ENCODE results near the gene LIAS. TPM values are rescaled to one million over a fixed set of nuclear protein-coding genes. Genes with fewer than 3 reads are reported as not detected.
A peak's percentile ranks its signal among the peaks of the same experiment; 100 is the strongest.

LIAS gene
- total RNA-seq, 4 donors from 2014 or later = 2.6 to 27.3 (median 13.0) TPM

DNA sequence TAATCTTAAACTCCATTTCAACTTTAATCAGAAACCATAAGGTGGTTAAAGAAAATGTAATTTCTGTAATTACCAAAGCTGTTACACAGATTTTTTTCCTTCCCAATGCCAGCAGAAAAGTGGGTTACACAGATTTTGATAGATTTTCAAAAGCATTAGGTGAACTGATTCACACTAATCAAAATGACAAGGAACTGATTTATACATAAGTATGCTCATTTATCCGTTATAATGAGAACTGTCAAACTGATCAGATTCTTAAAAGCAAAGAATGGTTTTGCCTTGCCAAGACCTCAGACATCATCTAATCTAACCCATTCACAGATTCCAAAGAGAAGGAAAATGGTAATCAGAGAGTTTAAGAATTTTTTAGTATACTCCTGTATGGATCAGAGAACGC lies 63.2 kb downstream of the LIAS start:
- Histone ChIP-seq H3K4me3 (no peak overlapping the region), H3K27me3 (no peaks in the 10 kb centered on the region), H3K4me1 (peaks cover 0 to 44% (median 10%) of the 10 kb centered on the region in 4 donors), H3K36me3 (peaks cover 0 to 17% (median 5%) of the 10 kb centered on the region in 4 donors), H3K27ac (peak overlapping the region in 2 of 4 donors; percentile 38 to 55), H3K9me3 (no peaks in the 10 kb centered on the region)
- no peak for TF ChIP-seq POLR2A (IDR thresholded peaks at IDR 0.05)
- TF ChIP-seq, protein P1, sequence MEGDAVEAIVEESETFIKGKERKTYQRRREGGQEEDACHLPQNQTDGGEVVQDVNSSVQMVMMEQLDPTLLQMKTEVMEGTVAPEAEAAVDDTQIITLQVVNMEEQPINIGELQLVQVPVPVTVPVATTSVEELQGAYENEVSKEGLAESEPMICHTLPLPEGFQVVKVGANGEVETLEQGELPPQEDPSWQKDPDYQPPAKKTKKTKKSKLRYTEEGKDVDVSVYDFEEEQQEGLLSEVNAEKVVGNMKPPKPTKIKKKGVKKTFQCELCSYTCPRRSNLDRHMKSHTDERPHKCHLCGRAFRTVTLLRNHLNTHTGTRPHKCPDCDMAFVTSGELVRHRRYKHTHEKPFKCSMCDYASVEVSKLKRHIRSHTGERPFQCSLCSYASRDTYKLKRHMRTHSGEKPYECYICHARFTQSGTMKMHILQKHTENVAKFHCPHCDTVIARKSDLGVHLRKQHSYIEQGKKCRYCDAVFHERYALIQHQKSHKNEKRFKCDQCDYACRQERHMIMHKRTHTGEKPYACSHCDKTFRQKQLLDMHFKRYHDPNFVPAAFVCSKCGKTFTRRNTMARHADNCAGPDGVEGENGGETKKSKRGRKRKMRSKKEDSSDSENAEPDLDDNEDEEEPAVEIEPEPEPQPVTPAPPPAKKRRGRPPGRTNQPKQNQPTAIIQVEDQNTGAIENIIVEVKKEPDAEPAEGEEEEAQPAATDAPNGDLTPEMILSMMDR (IDR thresholded peaks at IDR 0.05) = no peak
- no peak for TF ChIP-seq POLR2AphosphoS5 (IDR thresholded peaks at IDR 0.05)
- no peak for TF ChIP-seq EP300 (IDR thresholded peaks at IDR 0.05; ENCODE audit: low read depth)
- in situ Hi-C loops (cut with MboI; ENCODE audit: low pct_ligation_motif_present in 1 of 4, low pct_unique_long_range_greater_than_20kb in 1 of 4, low sequenced_read_pairs in 3 of 4) = no loop called here
- WGBS, 2 donors (ENCODE audit: low coverage in 1 of 2) = 46 to 87% methylated on average over 2 of the region's 2 CpGs
- intact Hi-C loops (cut with DNase I; ENCODE audit: low total_unique reads) = no loop called here
- DNase-seq = no peak

DNA sequence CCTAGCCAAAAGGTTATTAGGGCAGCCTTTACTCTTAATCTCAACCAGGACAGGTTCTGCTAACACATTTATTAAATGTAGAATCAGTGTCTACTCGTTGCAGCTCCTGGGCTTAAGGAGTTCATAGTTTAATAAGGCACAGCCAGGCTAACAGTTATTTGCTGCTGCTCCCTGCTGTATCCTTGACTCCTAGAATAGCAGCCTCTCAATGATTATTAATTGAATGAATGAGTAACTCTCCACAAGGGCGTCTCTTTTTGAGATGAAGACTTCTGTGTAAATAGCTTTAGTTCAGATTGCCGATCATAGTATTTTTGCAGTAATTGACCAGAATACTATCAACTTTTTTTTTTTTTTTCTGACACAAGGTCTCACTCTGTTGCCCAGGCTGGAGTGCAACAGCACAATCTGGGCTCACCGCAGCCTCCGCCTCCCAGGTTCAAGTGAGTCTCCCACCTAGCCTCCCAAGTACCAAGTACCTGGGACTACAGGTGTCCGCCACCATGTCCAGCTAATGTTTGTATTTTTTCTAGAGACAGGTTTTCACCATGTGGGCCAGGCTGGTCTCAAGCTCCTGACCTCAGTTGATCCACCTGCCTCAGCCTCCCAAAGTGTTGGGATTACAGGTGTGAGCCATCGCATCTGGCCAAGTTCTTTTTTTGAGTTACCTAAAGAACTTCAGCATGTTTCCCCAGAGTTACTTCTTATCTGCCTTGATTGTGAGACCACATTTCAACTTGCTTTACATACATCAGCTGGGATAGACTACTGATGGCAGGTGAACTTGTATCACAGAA lies 65.5 kb downstream of the LIAS start:
- in situ Hi-C loops (cut with MboI; ENCODE audit: low pct_ligation_motif_present in 1 of 4, low pct_unique_long_range_greater_than_20kb in 1 of 4, low sequenced_read_pairs in 3 of 4) = no loop called here
- Histone ChIP-seq H3K9me3 (no peaks in the 10 kb centered on the region), H3K36me3 (peaks cover 0 to 16% (median 5%) of the 10 kb centered on the region in 4 donors), H3K4me1 (peaks cover 7 to 51% (median 24%) of the 10 kb centered on the region in 4 donors), H3K27me3 (no peaks in the 10 kb centered on the region), H3K4me3 (peak overlapping the region in 3 of 4 donors; percentile 85 to 94 (median 86)), H3K27ac (peak overlapping the region in 2 of 4 donors; percentile 29 to 33)
- intact Hi-C loops (cut with DNase I; ENCODE audit: low total_unique reads) = no loop called here
- TF ChIP-seq, protein P1 (IDR thresholded peaks at IDR 0.05) = no peak
- TF ChIP-seq EP300 (IDR thresholded peaks at IDR 0.05; ENCODE audit: low read depth) = no peak
- TF ChIP-seq POLR2AphosphoS5 (IDR thresholded peaks at IDR 0.05) = no peak
- TF ChIP-seq POLR2A (IDR thresholded peaks at IDR 0.05) = no peak
- 71 to 86% methylated on average over 4 to 7 of the region's 7 CpGs for WGBS, 2 donors (ENCODE audit: low coverage in 1 of 2)
- DNase-seq = no peak

DNA sequence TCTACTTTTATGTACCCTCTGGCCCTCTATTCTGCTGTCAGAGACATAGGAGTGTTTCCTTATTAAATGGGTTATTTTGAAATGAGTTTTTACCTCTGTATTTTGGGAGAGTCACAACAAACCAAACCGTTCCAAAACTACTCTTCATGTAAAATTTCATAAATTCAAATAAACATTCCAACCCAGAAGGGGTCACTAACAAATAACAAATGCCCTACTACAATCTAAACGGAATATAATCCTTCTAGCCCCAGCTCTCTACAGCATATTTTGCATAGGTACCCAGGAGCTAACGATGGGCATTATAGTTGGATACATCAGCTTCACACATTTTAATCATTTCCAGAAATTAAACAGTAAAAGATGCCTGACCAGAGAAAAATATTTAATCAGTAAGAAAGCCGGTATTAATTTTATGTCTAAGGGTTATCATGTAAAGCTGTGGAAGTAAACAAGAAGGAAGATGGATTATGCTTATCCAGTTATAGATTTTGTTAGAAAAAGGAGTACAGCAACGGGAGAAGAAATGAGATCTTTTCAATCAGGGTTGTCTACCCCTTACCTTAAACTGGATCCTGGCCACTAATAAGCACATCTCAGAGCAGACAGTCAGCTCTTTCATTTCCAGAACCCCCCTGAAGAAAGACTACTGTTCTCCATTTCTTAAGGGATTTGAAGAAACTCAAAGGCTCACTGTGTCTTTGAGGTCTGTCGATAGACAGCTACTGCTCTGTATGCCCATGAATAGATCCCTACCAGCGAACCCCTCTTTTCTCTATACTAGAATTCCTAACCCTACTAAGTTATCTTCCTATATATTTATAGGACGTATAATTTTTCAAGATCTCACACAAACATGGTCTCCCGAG lies 67.2 kb downstream of the LIAS start:
- no peaks in the 10 kb centered on the region for H3K9me3 ChIP-seq
- TF ChIP-seq POLR2A (IDR thresholded peaks at IDR 0.05) (no peak), POLR2AphosphoS5 (IDR thresholded peaks at IDR 0.05) (no peak), EP300 (IDR thresholded peaks at IDR 0.05; ENCODE audit: low read depth) (no peak)
- TF ChIP-seq, protein P1 (IDR thresholded peaks at IDR 0.05) = no peak
- no peaks in the 10 kb centered on the region for H3K27me3 ChIP-seq
- no peak for DNase-seq
- H3K4me1 ChIP-seq = peaks cover 7 to 56% (median 25%) of the 10 kb centered on the region in 4 donors
- in situ Hi-C loops (cut with MboI; ENCODE audit: low pct_ligation_motif_present in 1 of 4, low pct_unique_long_range_greater_than_20kb in 1 of 4, low sequenced_read_pairs in 3 of 4) = loop anchor here in 1 of 4 donors (5.0 kb wide), 1 partner anchor 111 kb away; the partner anchor contains the start of gene SMIM14
- H3K36me3 ChIP-seq = peaks cover 0 to 3% (median 0%) of the 10 kb centered on the region in 4 donors
- 14 to 22% methylated on average over 7 to 9 of the region's 9 CpGs for WGBS, 2 donors (ENCODE audit: low coverage in 1 of 2)
- peak overlapping the region; percentile 85 to 94 (median 88) for H3K4me3 ChIP-seq
- peak overlapping the region; percentile 93 to 97 (median 96) for H3K27ac ChIP-seq
- intact Hi-C loops (cut with DNase I; ENCODE audit: low total_unique reads) = loop anchor here (5.0 kb wide), 1 partner anchor 111 kb away; the partner anchor contains the start of gene SMIM14

All from transverse colon (tissue), 4 donors.